Measurements from ENCODE around the gene SORCS2.

The SORCS2 gene

DNA sequence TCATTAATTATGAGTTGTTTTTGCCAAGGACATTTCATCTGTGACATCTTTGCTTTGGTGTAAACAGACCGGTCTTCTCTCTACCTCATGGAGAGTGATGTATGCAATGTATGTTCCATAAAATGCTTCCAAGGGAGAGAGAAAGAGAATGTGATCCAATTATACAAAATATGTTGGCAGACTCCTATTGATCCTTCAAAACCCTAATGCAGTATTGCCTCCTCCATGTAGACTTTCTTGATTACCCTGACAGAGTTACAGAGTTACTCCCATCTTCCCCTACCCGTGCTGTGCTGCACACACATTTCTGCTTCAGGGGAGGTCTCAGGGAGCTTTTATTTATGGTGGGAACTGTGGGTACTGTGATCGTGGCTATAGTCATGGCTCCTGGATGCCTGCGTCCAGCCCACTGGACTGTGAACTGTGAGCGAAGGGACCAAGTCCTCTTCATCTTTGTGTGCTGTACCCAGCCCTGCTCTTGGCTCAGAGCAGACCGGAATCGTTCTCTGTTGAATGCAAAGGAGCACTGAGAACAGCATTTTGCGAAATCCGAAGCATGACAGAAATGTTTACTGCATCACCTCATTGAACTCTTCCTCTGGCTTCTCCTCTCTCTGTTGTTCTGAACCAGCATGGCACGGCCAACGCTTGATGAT, 32.7 kb downstream of the SORCS2 start:
- no peak for DNase-seq

DNA sequence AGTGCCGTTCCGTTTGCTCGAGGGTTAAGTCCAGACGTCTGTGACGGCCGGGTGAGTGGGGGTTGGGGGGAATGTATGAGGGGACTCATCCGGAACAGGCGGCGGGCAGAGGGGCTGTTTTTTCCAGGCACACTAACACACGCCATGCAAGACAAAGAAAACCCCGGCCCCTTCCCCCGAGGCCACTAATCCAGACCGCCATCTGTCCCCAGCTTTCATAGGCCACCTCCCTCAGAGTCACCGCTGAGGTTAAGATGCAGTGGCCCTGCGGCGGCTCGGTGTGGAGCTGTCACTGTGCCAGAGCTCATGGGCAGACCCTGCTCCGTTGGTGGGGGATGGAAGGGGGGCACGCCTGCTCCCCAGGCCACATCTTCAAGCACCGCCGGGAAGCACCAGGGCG, 34.1 kb downstream of the SORCS2 start:
- no peak for DNase-seq

GRCh38 chr4:7227008-7227407, 34.7 kb downstream of the SORCS2 start:
- DNase-seq, result no peak

DNA sequence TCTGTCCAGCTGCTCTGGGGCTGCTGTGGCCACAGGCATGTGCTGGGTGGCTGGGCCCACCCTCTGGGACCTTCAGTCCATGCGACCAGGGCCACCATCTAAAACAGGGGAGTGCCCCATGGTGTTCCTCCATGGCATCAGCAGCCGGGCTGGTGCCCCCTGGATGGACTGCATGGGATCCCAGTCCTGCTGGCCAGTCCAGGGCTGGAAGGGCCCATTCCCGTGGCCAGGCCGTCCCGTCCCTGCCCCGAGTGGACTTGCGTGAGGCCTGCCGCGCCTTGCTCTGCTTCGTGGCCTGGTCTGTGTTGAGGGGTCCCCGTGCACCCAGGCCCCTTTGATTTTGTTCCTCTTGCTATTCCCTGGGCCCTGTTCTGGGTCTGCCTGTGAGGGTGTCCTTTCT, 36.4 kb downstream of the SORCS2 start:
- DNase-seq, result no peak

- no peak for DNase-seq
Observed at GRCh38 chr4:7232061-7232650, 39.8 kb downstream of the SORCS2 start.

GRCh38 chr4:7233006-7233580, 40.8 kb downstream of the SORCS2 start:
- DNase-seq, result no peak

DNA sequence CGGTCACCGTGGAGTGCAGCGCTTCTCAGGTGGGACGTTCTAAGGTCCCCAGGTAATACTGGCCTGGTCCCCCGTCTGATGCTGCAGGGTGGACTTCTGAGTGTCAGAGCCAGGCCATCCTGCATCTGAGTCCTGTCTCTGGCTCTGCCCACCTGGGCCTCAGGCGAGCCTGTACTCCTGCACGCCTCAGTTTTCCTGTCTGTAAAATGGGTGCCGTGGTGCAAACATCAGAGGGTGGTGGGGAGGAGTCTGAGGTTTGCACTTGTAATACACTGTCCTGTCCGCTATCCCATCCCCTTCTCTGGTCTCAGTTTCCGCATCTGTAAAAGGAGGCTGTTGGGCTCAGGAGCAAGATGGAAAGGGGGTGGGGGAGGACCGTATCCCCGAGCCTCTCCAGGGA, 41.3 kb downstream of the SORCS2 start:
- no peak for DNase-seq

GRCh38 chr4:7234355-7235029, 42.2 kb downstream of the SORCS2 start:
- no peak for DNase-seq

DNA sequence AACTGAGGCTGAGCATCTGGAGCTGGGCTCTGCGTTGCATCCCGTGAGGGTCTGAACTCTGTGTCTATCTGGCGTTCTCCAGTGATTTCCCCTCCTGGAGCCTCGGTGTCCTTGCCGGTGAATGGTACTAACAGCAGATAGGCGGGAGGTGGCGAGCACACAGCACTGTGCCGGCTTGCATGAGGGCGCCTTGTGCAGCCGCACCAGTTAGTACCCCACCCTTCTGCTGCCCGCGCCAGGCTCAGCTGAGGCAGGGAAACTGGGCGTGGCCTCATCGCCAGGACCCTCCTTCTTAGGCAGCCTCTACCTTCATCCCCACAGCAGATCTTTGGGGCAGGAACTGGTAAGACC, 42.7 kb downstream of the SORCS2 start:
- DNase-seq, result no peak

DNA sequence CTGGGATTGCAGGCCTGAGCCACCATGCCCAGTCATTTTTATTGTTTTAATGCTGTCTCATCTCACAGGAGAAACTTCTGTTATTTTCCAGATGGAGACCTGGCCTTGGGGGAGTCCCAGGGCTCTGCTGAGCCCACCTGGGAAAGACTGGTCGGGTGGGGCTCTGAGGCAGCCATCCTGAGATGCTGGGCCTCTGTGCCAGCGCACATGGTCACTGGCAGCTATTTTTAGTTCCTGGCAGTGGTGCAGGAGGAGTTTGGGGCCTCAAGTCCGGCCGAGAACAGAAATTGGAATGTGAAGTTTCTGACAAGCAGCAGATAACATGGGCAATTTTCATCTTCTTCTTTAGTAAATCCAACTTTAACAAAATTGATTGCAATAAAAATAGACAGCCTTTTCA, 44.5 kb downstream of the SORCS2 start:
- no peak for DNase-seq

- no peak for DNase-seq
Observed at GRCh38 chr4:7237873-7238272, 45.5 kb downstream of the SORCS2 start.

DNA sequence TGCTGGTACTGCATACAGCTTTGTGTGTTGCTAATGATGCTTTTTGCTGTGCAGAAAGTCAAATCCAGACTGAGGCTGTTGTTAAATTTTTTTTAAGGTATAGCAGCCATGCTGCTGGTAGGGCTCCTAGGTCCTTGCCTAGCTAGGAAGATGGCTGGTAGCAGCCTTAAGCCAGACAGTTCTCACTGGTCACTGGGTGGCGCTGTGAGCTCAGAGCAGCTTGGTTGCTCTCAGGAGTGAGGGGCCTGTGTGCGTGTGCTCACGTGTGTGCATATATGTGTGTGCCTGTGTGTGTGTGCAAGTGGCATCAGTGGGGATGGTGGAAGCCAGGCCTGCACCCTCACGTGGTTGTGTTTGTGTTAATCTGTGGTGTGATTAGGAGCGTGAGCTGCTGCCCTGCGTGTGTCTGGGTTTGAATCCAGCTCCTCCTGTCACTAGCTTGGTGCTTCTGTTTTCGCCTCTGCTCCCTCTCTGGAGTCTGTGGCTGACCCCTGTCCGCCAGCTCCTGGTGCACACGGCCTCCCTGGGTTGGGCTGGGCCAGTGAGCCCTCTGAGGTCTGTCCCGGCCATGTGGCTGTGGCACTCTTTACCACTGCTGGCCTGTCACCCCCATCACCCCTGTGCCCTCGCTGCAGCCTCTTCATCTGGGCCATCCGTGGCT, 46.1 kb downstream of the SORCS2 start:
- DNase-seq, result no peak

GRCh38 chr4:7239101-7239820, 46.9 kb downstream of the SORCS2 start:
- DNase-seq, result no peak

GRCh38 chr4:7239844-7240243, 47.5 kb downstream of the SORCS2 start:
- DNase-seq, result no peak

DNA sequence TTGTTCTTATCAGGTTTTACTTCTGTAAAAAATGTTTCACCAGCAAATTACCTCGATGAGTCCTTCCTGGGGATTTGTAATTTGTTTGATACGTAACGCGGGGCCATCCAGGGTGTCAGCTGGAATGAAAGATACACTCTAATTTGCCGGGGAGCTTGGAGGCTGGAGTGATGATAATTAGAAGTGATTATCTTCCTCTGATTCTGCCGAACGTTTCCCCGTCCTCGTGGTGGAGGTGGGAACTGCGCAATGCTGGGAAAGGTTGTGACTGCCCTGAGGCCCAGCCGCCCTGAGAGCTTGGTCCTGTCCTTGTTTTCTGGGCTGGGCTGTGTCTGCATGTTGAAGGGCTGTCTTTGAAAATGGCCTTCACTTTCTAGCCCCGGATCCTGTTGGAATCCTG, 48.0 kb downstream of the SORCS2 start:
- no peak for DNase-seq

- no peak for DNase-seq
Observed at GRCh38 chr4:7241597-7242125, 49.3 kb downstream of the SORCS2 start.

- no peak for DNase-seq
Observed at GRCh38 chr4:7242766-7243165, 50.4 kb downstream of the SORCS2 start.

DNA sequence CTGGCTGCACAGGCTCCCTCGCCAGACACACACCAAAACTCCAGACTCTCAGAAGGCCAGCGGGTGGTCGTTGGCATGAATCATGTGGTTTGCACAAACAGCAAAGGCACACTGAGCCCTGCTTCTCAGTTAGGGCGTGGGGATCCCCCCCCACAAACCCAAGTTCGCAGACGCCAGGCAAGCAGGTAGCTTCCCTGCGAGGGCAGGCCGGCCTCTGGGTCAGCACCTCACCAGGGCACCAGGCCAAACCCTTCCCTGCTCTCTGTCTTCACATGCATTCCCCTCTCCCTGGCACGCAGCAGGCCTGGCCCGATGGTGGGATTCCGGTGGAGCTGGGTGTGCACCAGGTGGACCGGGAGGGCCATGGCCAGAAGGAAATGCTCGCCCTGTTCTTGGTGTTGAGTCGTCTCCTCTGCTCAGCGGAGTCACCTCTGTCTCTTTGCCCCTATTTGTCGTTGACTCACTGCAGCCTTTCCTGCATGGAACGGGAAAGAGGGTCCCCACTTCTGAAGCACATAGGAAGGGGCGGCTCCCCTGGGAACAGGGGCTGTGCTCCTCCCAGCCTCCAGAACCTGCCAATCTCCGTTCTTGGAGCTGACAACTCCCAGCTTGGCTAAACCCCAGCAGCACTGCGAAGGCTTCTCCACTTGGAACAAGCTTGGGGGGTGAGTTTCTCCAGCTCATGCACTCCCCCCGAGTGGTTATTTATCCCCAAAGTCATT, 51.4 kb downstream of the SORCS2 start:
- DNase-seq, result no peak

GRCh38 chr4:7244331-7244665, 52.0 kb downstream of the SORCS2 start:
- DNase-seq, result no peak

- DNase-seq, result no peak
Observed at GRCh38 chr4:7244751-7245320, 52.5 kb downstream of the SORCS2 start.

DNA sequence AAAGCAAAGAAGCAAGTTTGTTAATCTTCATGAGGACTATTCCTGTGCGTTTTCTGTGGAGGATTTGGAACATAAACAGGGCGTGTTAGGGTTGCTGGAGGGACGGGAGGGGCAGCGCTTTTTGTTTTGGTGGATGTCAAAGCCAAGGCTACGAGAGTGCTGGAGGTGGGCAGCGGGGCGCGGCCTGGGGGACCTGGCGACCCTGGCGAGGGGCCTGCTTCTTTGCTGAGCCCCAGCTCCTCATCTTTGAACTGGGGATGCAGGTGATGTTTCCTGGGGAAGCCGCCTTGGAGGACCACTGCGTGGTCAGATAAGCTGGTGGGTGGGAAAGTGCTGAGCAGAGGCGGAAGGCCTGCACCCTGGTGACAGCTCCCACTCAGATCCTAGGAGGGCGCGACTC, 55.2 kb downstream of the SORCS2 start:
- DNase-seq, result no peak

GRCh38 chr4:7247946-7248345, 55.6 kb downstream of the SORCS2 start:
- DNase-seq, result no peak
